GM19043 (cell line): Measurements from ENCODE around the gene PHF21A.
"Not testable (repeated sequence)": the region's sequence is repeated elsewhere in the genome, so short reads cannot be mapped to it uniquely, and the experiment has no call there.

Experiments
- ATAC-seq: cut with Tn5 transposase; IDR thresholded peaks from one replicate; pipeline ENCODE4 v1.9.1; 2021; ENCODE audit warnings: low read depth; ENCODE audit not compliant: unreplicated experiment

The PHF21A gene

GRCh38 chr11:45993531-45994001, 127.7 kb downstream of the PHF21A start:
- ATAC-seq = no peak

GRCh38 chr11:45988921-45989320, 132.3 kb downstream of the PHF21A start:
- no peak for ATAC-seq

GRCh38 chr11:45985212-45985611, 136.0 kb downstream of the PHF21A start:
- ATAC-seq = no peak

- ATAC-seq = no peak
Measured at GRCh38 chr11:45984192-45984591, 137.1 kb downstream of the PHF21A start.

GRCh38 chr11:45983471-45983845, 137.8 kb downstream of the PHF21A start:
- ATAC-seq = no peak

GRCh38 chr11:45982656-45983470, 138.4 kb downstream of the PHF21A start:
- no peak for ATAC-seq

GRCh38 chr11:45981826-45982225, 139.4 kb downstream of the PHF21A start:
- not testable (repeated sequence) for ATAC-seq

GRCh38 chr11:45974806-45975205, 146.4 kb downstream of the PHF21A start:
- no peak for ATAC-seq

- no peak for ATAC-seq
Measured at GRCh38 chr11:45973601-45974000, 147.7 kb downstream of the PHF21A start.

- no peak for ATAC-seq
Measured at GRCh38 chr11:45968901-45969300, 152.4 kb downstream of the PHF21A start.

- no peak for ATAC-seq
Measured at GRCh38 chr11:45967506-45967905, 153.7 kb downstream of the PHF21A start.

- ATAC-seq = no peak
Measured at GRCh38 chr11:45964911-45965389, 156.3 kb downstream of the PHF21A start.

GRCh38 chr11:45961751-45962240, 159.5 kb downstream of the PHF21A start:
- ATAC-seq = no peak

- ATAC-seq = no peak
Measured at GRCh38 chr11:45960387-45961095, 160.7 kb downstream of the PHF21A start.

- ATAC-seq = no peak
Measured at GRCh38 chr11:45959851-45960250, 161.4 kb downstream of the PHF21A start.

GRCh38 chr11:45949992-45950407, 171.3 kb downstream of the PHF21A start:
- ATAC-seq = no peak

GRCh38 chr11:45948356-45948755, 172.9 kb downstream of the PHF21A start:
- no peak for ATAC-seq

- no peak for ATAC-seq
Measured at GRCh38 chr11:45947885-45948284, 173.4 kb downstream of the PHF21A start.

GRCh38 chr11:45945397-45945999, 175.8 kb downstream of the PHF21A start:
- ATAC-seq = no peak

GRCh38 chr11:45942381-45942780, 178.9 kb downstream of the PHF21A start:
- no peak for ATAC-seq

GRCh38 chr11:45941285-45941684, 180.0 kb downstream of the PHF21A start:
- no peak for ATAC-seq
